GM12801 (cell line): ENCODE results near the gene DGKD.

Experiments used
- CTCF ChIP-seq: IDR thresholded peaks from one replicate; pipeline ENCODE4 v1.5.1; 2011; ENCODE audit warnings: control low read depth; ENCODE audit not compliant: insufficient read length; ENCODE audit errors: extremely low read depth

DGKD gene

GRCh38 chr2:233372855-233373254, 18.6 kb downstream of the DGKD start:
- TF ChIP-seq CTCF: no peak

GRCh38 chr2:233373316-233373715, 19.0 kb downstream of the DGKD start:
- no peak for TF ChIP-seq CTCF

- TF ChIP-seq CTCF: no peak
Observed at GRCh38 chr2:233375490-233376314, 21.4 kb downstream of the DGKD start.

- no peak for TF ChIP-seq CTCF
Observed at GRCh38 chr2:233379034-233379433, 24.7 kb downstream of the DGKD start.

GRCh38 chr2:233379441-233379840, 25.1 kb downstream of the DGKD start:
- no peak for TF ChIP-seq CTCF

- no peak for TF ChIP-seq CTCF
Observed at GRCh38 chr2:233380132-233380895, 26.0 kb downstream of the DGKD start.

- no peak for TF ChIP-seq CTCF
Observed at GRCh38 chr2:233380995-233381637, 26.8 kb downstream of the DGKD start.
